CD14-positive monocyte (primary cell): ENCODE results near the gene RTL9. TPM values are rescaled to one million over a fixed set of nuclear protein-coding genes. Genes with fewer than 3 reads are reported as not detected.

Source experiments
- DNase-seq, 3 donors: peaks; one replicate each; pipeline ENCODE4 v3.0.0-alpha.2; 2011 to 2022
- H2AFZ ChIP-seq: 2 replicates; pipeline ENCODE4 v1.6.0; 2012; ENCODE audit warnings: mild to moderate bottlenecking, low read depth, low read length, inconsistent platforms; ENCODE audit not compliant: insufficient read depth, poor library complexity, severe bottlenecking
- H3K27ac ChIP-seq, 2 donors: 1 replicate in 1 of 2; 2 replicates in 1 of 2; pipeline ENCODE4 v1.5.1; 2012 to 2013; ENCODE audit warnings: low read length in 2 of 2, control low read depth in 1 of 2, inconsistent platforms in 1 of 2, low read depth in 1 of 2, mild to moderate bottlenecking in 1 of 2
- H3K27me3 ChIP-seq, 2 donors: one replicate each; pipeline versions ENCODE4 v1.6.0 to v1.6.1; 2011 to 2013; ENCODE audit warnings: low read length in 2 of 2; ENCODE audit not compliant: control insufficient read depth in 2 of 2, insufficient read depth in 2 of 2
- H3K36me3 ChIP-seq, 2 donors: replicated peaks in 1 of 2; 1 replicate in 1 of 2; 2 replicates in 1 of 2; pipeline versions ENCODE4 v1.5.1 to v1.6.1; 2012 to 2013; ENCODE audit warnings: low read length in 2 of 2, control low read depth in 1 of 2, inconsistent platforms in 1 of 2, mild to moderate bottlenecking in 1 of 2; ENCODE audit not compliant: insufficient read depth in 2 of 2, control insufficient read depth in 1 of 2
- H3K4me1 ChIP-seq, 2 donors: 1 replicate in 1 of 2; 2 replicates in 1 of 2; pipeline versions ENCODE4 v1.5.1 to v1.6.1; 2012 to 2013; ENCODE audit warnings: low read length in 2 of 2, control low read depth in 1 of 2, inconsistent platforms in 1 of 2, mild to moderate bottlenecking in 1 of 2, moderate library complexity in 1 of 2; ENCODE audit not compliant: insufficient read depth in 2 of 2, control insufficient read depth in 1 of 2
- H3K4me2 ChIP-seq: replicated peaks from 2 replicates; pipeline ENCODE3; 2012; ENCODE audit warnings: low read length, moderate library complexity, mild to moderate bottlenecking; ENCODE audit not compliant: poor library complexity, severe bottlenecking; ENCODE audit errors: extremely low read depth
- H3K4me3 ChIP-seq, 3 experiments: fragments of 200-600 bp in 1 of 3; sonication (generic) in 1 of 3; replicated peaks in 1 of 3; 1 replicate in 2 of 3; 2 replicates in 1 of 3; pipeline ENCODE4 v1.5.1; 2011 to 2013; ENCODE audit warnings: low read length in 3 of 3, mild to moderate bottlenecking in 3 of 3, control low read depth in 2 of 3, low read depth in 2 of 3, inconsistent platforms in 1 of 3, moderate library complexity in 1 of 3
- H3K79me2 ChIP-seq: 2 replicates; pipeline ENCODE4 v1.6.0; 2012; ENCODE audit warnings: mild to moderate bottlenecking, control low read depth, inconsistent platforms, low read length, moderate library complexity; ENCODE audit not compliant: insufficient read depth
- H3K9ac ChIP-seq: 2 replicates; pipeline ENCODE4 v1.6.0; 2017; ENCODE audit warnings: low read length, mild to moderate bottlenecking; ENCODE audit not compliant: insufficient read depth, poor library complexity, severe bottlenecking
- H3K9me3 ChIP-seq, 2 donors: replicated peaks in 1 of 2; 1 replicate in 1 of 2; 2 replicates in 1 of 2; pipeline versions ENCODE4 v1.5.1 to v1.6.1; 2012 to 2013; ENCODE audit warnings: low read length in 2 of 2, control low read depth in 1 of 2; ENCODE audit not compliant: control insufficient read depth in 1 of 2, insufficient read depth in 1 of 2
- H4K20me1 ChIP-seq: 2 replicates; pipeline ENCODE4 v1.6.0; 2012; ENCODE audit warnings: mild to moderate bottlenecking, low read length, control low read depth, moderate library complexity; ENCODE audit not compliant: insufficient read depth
- H3K27ac Mint-ChIP-seq, 7 donors: one replicate each; pipeline ENCODE4 v1.8.0; 2020; ENCODE audit warnings: mild to moderate bottlenecking in 7 of 7, mixed read lengths in 7 of 7, moderate library complexity in 6 of 7, inconsistent platforms in 2 of 7
- H3K27me3 Mint-ChIP-seq, 3 donors: one replicate each; pipeline ENCODE4 v1.8.0; 2021 to 2022; ENCODE audit warnings: low read depth in 3 of 3, mild to moderate bottlenecking in 3 of 3, mixed read lengths in 3 of 3, moderate library complexity in 3 of 3, inconsistent platforms in 1 of 3
- H3K36me3 Mint-ChIP-seq, 2 donors: one replicate each; pipeline ENCODE4 v1.8.0; 2020; ENCODE audit warnings: mixed read lengths in 2 of 2, inconsistent platforms in 1 of 2, mild to moderate bottlenecking in 1 of 2
- H3K4me1 Mint-ChIP-seq: one replicate; pipeline ENCODE4 v1.8.0; 2020; ENCODE audit warnings: mild to moderate bottlenecking, mixed read lengths
- H3K4me3 Mint-ChIP-seq, 2 donors: one replicate each; pipeline ENCODE4 v1.8.0; 2020; ENCODE audit warnings: mild to moderate bottlenecking in 2 of 2, mixed read lengths in 2 of 2, moderate library complexity in 1 of 2
- H3K9me3 Mint-ChIP-seq, 7 donors: one replicate each; pipeline ENCODE4 v1.8.0; 2020 to 2022; ENCODE audit warnings: mixed read lengths in 7 of 7, mild to moderate bottlenecking in 6 of 7, moderate library complexity in 6 of 7, inconsistent platforms in 2 of 7
- CTCF ChIP-seq: fragments of 200-600 bp; IDR thresholded peaks from one replicate; pipeline ENCODE4 v1.8.0; 2022; ENCODE audit warnings: antibody characterized with exemption, mild to moderate bottlenecking
- WGBS: methylation state at CpG from one replicate; pipeline ENCODE4 v1.1.5; 2013; ENCODE audit warnings: missing lambda C conversion rate; ENCODE audit not compliant: insufficient coverage; 5-methylcytosine and 5-hydroxymethylcytosine counted together
- intact Hi-C, 2 donors: fragments of 100-400 bp; cut with micrococcal nuclease; formaldehyde crosslinking; loops; one replicate each; pipeline versions ENCODE4 v1.15.0 to v1.15.1; 2023
- polyA plus RNA-seq, 3 donors: library from polyadenylated mRNA; depleted of rRNA in 1 of 3; unstranded in 2 of 3; stranded (reverse) in 1 of 3; fragments of 300-500 nt in 2 of 3; fragments of >200 nt in 1 of 3; fragmentation: Illumina TruSeq in 2 of 3; gene quantifications; 1 replicate in 2 of 3; 2 replicates in 1 of 3; pipeline ENCODE4 v1.2.3, GENCODE V29; 2012 to 2021

Gene RTL9
- polyA plus RNA-seq, 3 donors, result not detected

- no peak overlapping the region for H3K4me3 ChIP-seq
- H3K9me3 ChIP-seq, result no peaks in the 10 kb centered on the region
- H3K4me2 ChIP-seq, result no peak overlapping the region
- Mint-ChIP-seq H3K27me3 (peaks cover 0 to 1% (median 0%) of the 10 kb centered on the region in 3 donors), H3K36me3 (no peaks in the 10 kb centered on the region), H3K4me1 (peaks cover 2% of the 10 kb centered on the region), H3K9me3 (no peaks in the 10 kb centered on the region), H3K27ac (no peak overlapping the region), H3K4me3 (no peak overlapping the region)
- H3K27ac ChIP-seq, result no peak overlapping the region
- no peak for DNase-seq
- no peak for TF ChIP-seq CTCF
- H3K79me2 ChIP-seq, result no peaks in the 10 kb centered on the region
- intact Hi-C loops, result no loop called here
- no peak overlapping the region for H2AFZ ChIP-seq
- H3K36me3 ChIP-seq, result no peaks in the 10 kb centered on the region
- no peaks in the 10 kb centered on the region for H3K4me1 ChIP-seq
- H3K9ac ChIP-seq, result no peak overlapping the region
- no peaks in the 10 kb centered on the region for H4K20me1 ChIP-seq
- 84% methylated on average over 6 of the region's 7 CpGs for WGBS
- H3K27me3 ChIP-seq, result no peaks in the 10 kb centered on the region
These were observed 43.6 kb downstream of the RTL9 start for GRCh38 chrX:110402091-110402849.

- Histone ChIP-seq H3K27ac (no peak overlapping the region), H4K20me1 (no peaks in the 10 kb centered on the region), H3K9me3 (no peaks in the 10 kb centered on the region), H3K4me3 (no peak overlapping the region), H3K4me2 (no peak overlapping the region), H3K4me1 (no peaks in the 10 kb centered on the region), H3K36me3 (no peaks in the 10 kb centered on the region), H3K9ac (no peak overlapping the region), H2AFZ (no peak overlapping the region), H3K79me2 (no peaks in the 10 kb centered on the region), H3K27me3 (no peaks in the 10 kb centered on the region)
- no peak overlapping the region for H3K4me3 Mint-ChIP-seq
- H3K4me1 Mint-ChIP-seq, result peaks cover 2% of the 10 kb centered on the region
- TF ChIP-seq CTCF, result no peak
- H3K27me3 Mint-ChIP-seq, result peaks cover 0 to 1% (median 0%) of the 10 kb centered on the region in 3 donors
- intact Hi-C loops, result no loop called here
- DNase-seq, result no peak
- WGBS, result no CpG with 5 or more reads among the region's 1 CpG
- H3K9me3 Mint-ChIP-seq, result no peaks in the 10 kb centered on the region
- H3K27ac Mint-ChIP-seq, result no peak overlapping the region
- H3K36me3 Mint-ChIP-seq, result no peaks in the 10 kb centered on the region
These were observed 44.2 kb downstream of the RTL9 start for GRCh38 chrX:110402850-110403221.
